NCI-H748 treated with DMSO at 0.1 percent for 48 hours (cell line): ENCODE measurements around the gene TMED4.
"Not testable (repeated sequence)": the region's sequence is repeated elsewhere in the genome, so short reads cannot be mapped to it uniquely, and the experiment has no call there.

Experiments used
- DNase-seq: peaks from one replicate; lab custom pipeline; 2025; lab: John Stamatoyannopoulos, UW

Gene TMED4

GRCh38 chr7:44607141-44608068, 25.4 kb upstream of the TMED4 start:
- peak; percentile 13 for DNase-seq

- DNase-seq = peak; percentile 94
Measured at GRCh38 chr7:44606341-44607140, 24.5 kb upstream of the TMED4 start, which contains the start of gene OGDH. TSS of gene OGDH (plus strand) at chr7:44606627. CDS start at chr7:44624344, 17,717 bp downstream.

GRCh38 chr7:44604941-44605340, 22.9 kb upstream of the TMED4 start:
- DNase-seq = no peak

- DNase-seq = no peak
Measured at GRCh38 chr7:44603193-44603592, 21.2 kb upstream of the TMED4 start.

GRCh38 chr7:44602576-44602910, 20.5 kb upstream of the TMED4 start:
- DNase-seq = no peak

GRCh38 chr7:44599222-44599621, 17.2 kb upstream of the TMED4 start:
- DNase-seq = no peak

- DNase-seq = not testable (repeated sequence)
Measured at GRCh38 chr7:44597181-44597580, 15.2 kb upstream of the TMED4 start.

GRCh38 chr7:44595934-44596635, 14.1 kb upstream of the TMED4 start:
- no peak for DNase-seq

- DNase-seq = no peak
Measured at GRCh38 chr7:44590910-44591309, 8.9 kb upstream of the TMED4 start.

- peak; percentile 24 for DNase-seq
Measured at GRCh38 chr7:44587843-44588711, 6.0 kb upstream of the TMED4 start.

- DNase-seq = no peak
Measured at GRCh38 chr7:44583146-44583865, 1.3 kb upstream of the TMED4 start.

- no peak for DNase-seq
Measured at GRCh38 chr7:44580945-44581878, 819 bp downstream of the TMED4 start.

GRCh38 chr7:44576228-44576627, 5.8 kb downstream of the TMED4 start:
- no peak for DNase-seq

- DNase-seq = no peak
Measured at GRCh38 chr7:44575054-44575453, 7.0 kb downstream of the TMED4 start.

- DNase-seq = no peak
Measured at GRCh38 chr7:44574287-44574872, 7.7 kb downstream of the TMED4 start.

GRCh38 chr7:44573464-44574286, 8.4 kb downstream of the TMED4 start, which contains the start of gene DDX56:
TSS of gene DDX56 (minus strand) at chr7:44573908. CDS start at chr7:44573895, 13 bp downstream.
- peak; percentile 86 for DNase-seq

GRCh38 chr7:44572771-44573170, 9.3 kb downstream of the TMED4 start:
- no peak for DNase-seq

GRCh38 chr7:44569959-44570358, 12.1 kb downstream of the TMED4 start:
- DNase-seq = no peak
